ENCODE data around the gene RELN. TPM values are rescaled to one million over a fixed set of nuclear protein-coding genes. Genes with fewer than 3 reads are reported as not detected.

Gene RELN
- total RNA-seq, 6 donors from 2014 or later: 1.1 to 3.6 (median 2.6) TPM; not detected in 1

- Histone ChIP-seq H3K9me3 (no peaks in the 10 kb centered on the region), H3K36me3 (no peaks in the 10 kb centered on the region), H3K4me1 (no peaks in the 10 kb centered on the region), H3K27ac (no peak overlapping the region), H3K27me3 (no peaks in the 10 kb centered on the region), H3K4me3 (no peak overlapping the region)
- TF ChIP-seq POLR2AphosphoS5 (IDR thresholded peaks at IDR 0.05): no peak
- TF ChIP-seq CTCF (IDR thresholded peaks at IDR 0.05): no peak
- TF ChIP-seq EP300 (IDR thresholded peaks at IDR 0.05): no peak
- TF ChIP-seq POLR2A (IDR thresholded peaks at IDR 0.05): no peak
- ATAC-seq (ENCODE audit: low FRiP score in 2 of 2): no peak
- WGBS, 2 donors: 85 to 95% methylated on average over 1 of the region's 1 CpG
- no peak for DNase-seq
These were observed 290.4 kb downstream of the RELN start for GRCh38 chr7:103699032-103699431.

GRCh38 chr7:103698064-103698463 is 291.4 kb downstream of the RELN start:
- DNase-seq (no peak), ATAC-seq (ENCODE audit: low FRiP score in 2 of 2) (no peak)
- Histone ChIP-seq H3K27ac (no peak overlapping the region), H3K4me1 (no peaks in the 10 kb centered on the region), H3K9me3 (no peaks in the 10 kb centered on the region), H3K4me3 (no peak overlapping the region), H3K36me3 (no peaks in the 10 kb centered on the region), H3K27me3 (no peaks in the 10 kb centered on the region)
- TF ChIP-seq POLR2A (IDR thresholded peaks at IDR 0.05) (no peak), POLR2AphosphoS5 (IDR thresholded peaks at IDR 0.05) (no peak), CTCF (IDR thresholded peaks at IDR 0.05) (no peak), EP300 (IDR thresholded peaks at IDR 0.05) (no peak)

GRCh38 chr7:103695521-103695920 is 293.9 kb downstream of the RELN start:
- Histone ChIP-seq H3K36me3 (no peaks in the 10 kb centered on the region), H3K27ac (no peak overlapping the region), H3K4me1 (no peaks in the 10 kb centered on the region), H3K27me3 (no peaks in the 10 kb centered on the region), H3K4me3 (no peak overlapping the region), H3K9me3 (no peaks in the 10 kb centered on the region)
- 84 to 92% methylated on average over 4 of the region's 4 CpGs for WGBS, 2 donors
- DNase-seq: no peak
- TF ChIP-seq CTCF (IDR thresholded peaks at IDR 0.05) (no peak), POLR2AphosphoS5 (IDR thresholded peaks at IDR 0.05) (no peak), POLR2A (IDR thresholded peaks at IDR 0.05) (no peak), EP300 (IDR thresholded peaks at IDR 0.05) (no peak)
- ATAC-seq (ENCODE audit: low FRiP score in 2 of 2): no peak

- no peaks in the 10 kb centered on the region for H3K36me3 ChIP-seq
- no peaks in the 10 kb centered on the region for H3K4me1 ChIP-seq
- 83 to 84% methylated on average over 4 of the region's 4 CpGs for WGBS, 2 donors
- DNase-seq (no peak), ATAC-seq (ENCODE audit: low FRiP score in 2 of 2) (no peak)
- H3K27ac ChIP-seq: no peak overlapping the region
- H3K4me3 ChIP-seq: no peak overlapping the region
- TF ChIP-seq EP300 (IDR thresholded peaks at IDR 0.05) (no peak), POLR2A (IDR thresholded peaks at IDR 0.05) (no peak), POLR2AphosphoS5 (IDR thresholded peaks at IDR 0.05) (no peak), CTCF (IDR thresholded peaks at IDR 0.05) (no peak)
- no peaks in the 10 kb centered on the region for H3K27me3 ChIP-seq
- no peaks in the 10 kb centered on the region for H3K9me3 ChIP-seq
These were observed 295.2 kb downstream of the RELN start for GRCh38 chr7:103694304-103694703.

GRCh38 chr7:103691291-103691690 is 298.2 kb downstream of the RELN start:
- Histone ChIP-seq H3K4me1 (no peaks in the 10 kb centered on the region), H3K36me3 (no peaks in the 10 kb centered on the region), H3K4me3 (no peak overlapping the region), H3K27me3 (no peaks in the 10 kb centered on the region), H3K27ac (no peak overlapping the region), H3K9me3 (no peaks in the 10 kb centered on the region)
- TF ChIP-seq POLR2A (IDR thresholded peaks at IDR 0.05): no peak
- TF ChIP-seq CTCF (IDR thresholded peaks at IDR 0.05): no peak
- no peak for TF ChIP-seq EP300 (IDR thresholded peaks at IDR 0.05)
- no peak for TF ChIP-seq POLR2AphosphoS5 (IDR thresholded peaks at IDR 0.05)
- no peak for ATAC-seq (ENCODE audit: low FRiP score in 2 of 2)
- 77% methylated on average over 4 of the region's 4 CpGs for WGBS, 2 donors
- DNase-seq: no peak
